Transverse colon (tissue), 4 donors: Measurements from ENCODE around the gene TUBG2.

Experiments
- CTCF ChIP-seq, 5 experiments: fragments of 200-600 bp in 3 of 5; fragments of 450-650 bp in 2 of 5; sonication (generic) in 3 of 5; IDR thresholded peaks; 1 replicate in 2 of 5; 2 replicates in 3 of 5; pipeline ENCODE4 v1.5.1; 2016 to 2017; ENCODE audit warnings: antibody characterized with exemption in 5 of 5, inconsistent platforms in 3 of 5, mild to moderate bottlenecking in 2 of 5, moderate library complexity in 1 of 5
- EP300 ChIP-seq: sonication (generic); formaldehyde crosslinking; IDR thresholded peaks from one replicate; pipeline ENCODE4 v1.6.1; 2017; ENCODE audit warnings: antibody characterized with exemption, low read depth
- POLR2A ChIP-seq: fragments of 450-650 bp; IDR thresholded peaks from one replicate; pipeline ENCODE4 v1.6.1; 2016; ENCODE audit warnings: antibody characterized with exemption, mild to moderate bottlenecking, moderate library complexity
- POLR2AphosphoS5 ChIP-seq, 3 donors: sonication (generic); formaldehyde crosslinking; IDR thresholded peaks; one replicate each; pipeline ENCODE4 v1.6.1; 2016; ENCODE audit warnings: antibody characterized with exemption in 3 of 3

GRCh38 chr17:42694524-42694923 lies 35.4 kb downstream of the TUBG2 start:
- no peak for TF ChIP-seq CTCF (IDR thresholded peaks at IDR 0.05)
- no peak for TF ChIP-seq POLR2AphosphoS5 (IDR thresholded peaks at IDR 0.05)
- TF ChIP-seq POLR2A, result no peak
- no peak for TF ChIP-seq EP300
